ENCODE measurements around the gene LPP.

Gene LPP

GRCh38 chr3:188147782-188148181 is 6.2 kb upstream of the LPP start:
- POLR2A ChIA-PET = no interaction called here
- CTCF ChIA-PET = no interaction called here
- DNase-seq (ENCODE audit: extremely low spot score) = no peak
- TF ChIP-seq LEF1 (IDR thresholded peaks at IDR 0.05; ENCODE audit: borderline replicate concordance) = no peak
- no peak for TF ChIP-seq FOXA1 (IDR thresholded peaks at IDR 0.05)
- TF ChIP-seq FOXM1 (IDR thresholded peaks at IDR 0.05; ENCODE audit: borderline replicate concordance) = no peak
- no peak for TF ChIP-seq ZNF384 (IDR thresholded peaks at IDR 0.05)
- TF ChIP-seq NFRKB (IDR thresholded peaks at IDR 0.05) = no peak
- TF ChIP-seq SUZ12 (IDR thresholded peaks at IDR 0.05) = no peak
- TF ChIP-seq TARDBP (IDR thresholded peaks at IDR 0.05) = no peak
- no peak for TF ChIP-seq SP1 (IDR thresholded peaks at IDR 0.05)
- TF ChIP-seq, protein P1, sequence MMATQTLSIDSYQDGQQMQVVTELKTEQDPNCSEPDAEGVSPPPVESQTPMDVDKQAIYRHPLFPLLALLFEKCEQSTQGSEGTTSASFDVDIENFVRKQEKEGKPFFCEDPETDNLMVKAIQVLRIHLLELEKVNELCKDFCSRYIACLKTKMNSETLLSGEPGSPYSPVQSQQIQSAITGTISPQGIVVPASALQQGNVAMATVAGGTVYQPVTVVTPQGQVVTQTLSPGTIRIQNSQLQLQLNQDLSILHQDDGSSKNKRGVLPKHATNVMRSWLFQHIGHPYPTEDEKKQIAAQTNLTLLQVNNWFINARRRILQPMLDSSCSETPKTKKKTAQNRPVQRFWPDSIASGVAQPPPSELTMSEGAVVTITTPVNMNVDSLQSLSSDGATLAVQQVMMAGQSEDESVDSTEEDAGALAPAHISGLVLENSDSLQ (IDR thresholded peaks at IDR 0.05) = no peak
- no peak for TF ChIP-seq BHLHE40 (IDR thresholded peaks at IDR 0.05; ENCODE audit: borderline replicate concordance)
- TF ChIP-seq L3MBTL2 (conservative IDR thresholded peaks at IDR 0.05) = no peak
- TF ChIP-seq CTBP1 (IDR thresholded peaks at IDR 0.05; ENCODE audit: borderline replicate concordance) = no peak
- no peak for TF ChIP-seq FOXK2 (IDR thresholded peaks at IDR 0.05)
- TF ChIP-seq ARNT (IDR thresholded peaks at IDR 0.05) = no peak
- TF ChIP-seq HDGF (IDR thresholded peaks at IDR 0.05; ENCODE audit: borderline replicate concordance) = no peak
- TF ChIP-seq ELF4 (IDR thresholded peaks at IDR 0.05) = no peak

- no peak for DNase-seq (ENCODE audit: extremely low spot score)
- POLR2A ChIA-PET = no interaction called here
- CTCF ChIA-PET = interaction anchor here (0.6 kb wide), 1 partner anchor 231 kb away, joined by 3 read pairs; no protein-coding TSS in a partner anchor
- TF ChIP-seq SUZ12 (IDR thresholded peaks at IDR 0.05) (no peak), ARNT (IDR thresholded peaks at IDR 0.05) (no peak), SP1 (IDR thresholded peaks at IDR 0.05) (no peak), FOXM1 (IDR thresholded peaks at IDR 0.05; ENCODE audit: borderline replicate concordance) (no peak), LEF1 (IDR thresholded peaks at IDR 0.05; ENCODE audit: borderline replicate concordance) (no peak), CTBP1 (IDR thresholded peaks at IDR 0.05; ENCODE audit: borderline replicate concordance) (no peak), ELF4 (IDR thresholded peaks at IDR 0.05) (no peak), FOXA1 (IDR thresholded peaks at IDR 0.05) (no peak), TARDBP (IDR thresholded peaks at IDR 0.05) (no peak), L3MBTL2 (conservative IDR thresholded peaks at IDR 0.05) (no peak)
- TF ChIP-seq, protein P1 (IDR thresholded peaks at IDR 0.05) = no peak
Measured at GRCh38 chr3:188148318-188148717, 5.6 kb upstream of the LPP start.

- CTCF ChIA-PET = no interaction called here
- no peak for DNase-seq (ENCODE audit: extremely low spot score)
- no peak for TF ChIP-seq FOXM1 (IDR thresholded peaks at IDR 0.05; ENCODE audit: borderline replicate concordance)
- TF ChIP-seq TARDBP (IDR thresholded peaks at IDR 0.05) = no peak
- TF ChIP-seq FOXA1 (IDR thresholded peaks at IDR 0.05) = no peak
- TF ChIP-seq, protein P1 (IDR thresholded peaks at IDR 0.05) = no peak
- no peak for TF ChIP-seq SUZ12 (IDR thresholded peaks at IDR 0.05)
- no peak for TF ChIP-seq FOXK2 (IDR thresholded peaks at IDR 0.05)
- no peak for TF ChIP-seq L3MBTL2 (conservative IDR thresholded peaks at IDR 0.05)
- TF ChIP-seq ELF4 (IDR thresholded peaks at IDR 0.05) = no peak
- TF ChIP-seq BHLHE40 (IDR thresholded peaks at IDR 0.05; ENCODE audit: borderline replicate concordance) = no peak
- TF ChIP-seq NFRKB (IDR thresholded peaks at IDR 0.05) = no peak
- TF ChIP-seq ARNT (IDR thresholded peaks at IDR 0.05) = no peak
- TF ChIP-seq LEF1 (IDR thresholded peaks at IDR 0.05; ENCODE audit: borderline replicate concordance) = no peak
- no peak for TF ChIP-seq CTBP1 (IDR thresholded peaks at IDR 0.05; ENCODE audit: borderline replicate concordance)
- TF ChIP-seq ZNF384 (IDR thresholded peaks at IDR 0.05) = no peak
- no peak for TF ChIP-seq SP1 (IDR thresholded peaks at IDR 0.05)
- POLR2A ChIA-PET = no interaction called here
Measured at GRCh38 chr3:188149587-188149986, 4.4 kb upstream of the LPP start.

DNA sequence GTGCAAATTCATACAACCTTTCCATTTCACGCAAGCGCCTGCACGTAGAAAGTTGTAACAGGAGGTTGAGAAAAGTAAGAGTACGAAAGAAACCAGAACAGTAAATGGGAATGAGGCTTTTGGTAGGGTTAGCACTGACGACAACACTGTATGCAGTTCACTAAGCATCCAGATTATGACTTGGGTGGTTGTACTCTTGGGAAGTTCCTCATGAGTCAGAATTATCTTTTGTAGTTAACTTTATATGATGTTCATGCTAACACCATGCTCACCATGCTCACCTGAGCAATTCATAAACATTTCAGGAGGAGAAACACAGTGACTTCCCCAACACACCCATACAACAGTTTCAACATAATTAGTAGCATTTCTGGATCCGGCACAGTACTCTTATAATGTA is 3.0 kb upstream of the LPP start:
- CTCF ChIA-PET = interaction anchor here (0.6 kb wide), 1 partner anchor 807 kb away, joined by 5 read pairs; no protein-coding TSS in a partner anchor
- POLR2A ChIA-PET = no interaction called here
- TF ChIP-seq FOXK2 (IDR thresholded peaks at IDR 0.05) = no peak
- TF ChIP-seq SUZ12 (IDR thresholded peaks at IDR 0.05) = no peak
- no peak for TF ChIP-seq CTBP1 (IDR thresholded peaks at IDR 0.05; ENCODE audit: borderline replicate concordance)
- TF ChIP-seq ELF4 (IDR thresholded peaks at IDR 0.05) = no peak
- TF ChIP-seq TARDBP (IDR thresholded peaks at IDR 0.05) = no peak
- no peak for TF ChIP-seq L3MBTL2 (conservative IDR thresholded peaks at IDR 0.05)
- TF ChIP-seq FOXA1 (IDR thresholded peaks at IDR 0.05) = no peak
- TF ChIP-seq LEF1 (IDR thresholded peaks at IDR 0.05; ENCODE audit: borderline replicate concordance) = no peak
- TF ChIP-seq, protein P1 (IDR thresholded peaks at IDR 0.05) = no peak
- no peak for TF ChIP-seq ARNT (IDR thresholded peaks at IDR 0.05)
- TF ChIP-seq FOXM1 (IDR thresholded peaks at IDR 0.05; ENCODE audit: borderline replicate concordance) = no peak
- no peak for TF ChIP-seq NFRKB (IDR thresholded peaks at IDR 0.05)
- no peak for DNase-seq (ENCODE audit: extremely low spot score)

GRCh38 chr3:188151438-188151837 is 2.5 kb upstream of the LPP start:
- TF ChIP-seq, protein P1 (IDR thresholded peaks at IDR 0.05) = no peak
- TF ChIP-seq FOXM1 (IDR thresholded peaks at IDR 0.05; ENCODE audit: borderline replicate concordance) (no peak), L3MBTL2 (conservative IDR thresholded peaks at IDR 0.05) (no peak)
- POLR2A ChIA-PET = no interaction called here
- DNase-seq (ENCODE audit: extremely low spot score) = no peak
- CTCF ChIA-PET = interaction anchor here (1.3 kb wide), 1 partner anchor 411 kb away, joined by 3 read pairs; no protein-coding TSS in a partner anchor
